ENCODE measurements around the gene WBP2. TPM values are rescaled to one million over a fixed set of nuclear protein-coding genes. Genes with fewer than 3 reads are reported as not detected.
A peak's percentile ranks its signal among the peaks of the same experiment; 100 is the strongest.

The WBP2 gene
- total RNA-seq, 2 donors from 2014 or later, result 88.9 to 125 TPM

DNA sequence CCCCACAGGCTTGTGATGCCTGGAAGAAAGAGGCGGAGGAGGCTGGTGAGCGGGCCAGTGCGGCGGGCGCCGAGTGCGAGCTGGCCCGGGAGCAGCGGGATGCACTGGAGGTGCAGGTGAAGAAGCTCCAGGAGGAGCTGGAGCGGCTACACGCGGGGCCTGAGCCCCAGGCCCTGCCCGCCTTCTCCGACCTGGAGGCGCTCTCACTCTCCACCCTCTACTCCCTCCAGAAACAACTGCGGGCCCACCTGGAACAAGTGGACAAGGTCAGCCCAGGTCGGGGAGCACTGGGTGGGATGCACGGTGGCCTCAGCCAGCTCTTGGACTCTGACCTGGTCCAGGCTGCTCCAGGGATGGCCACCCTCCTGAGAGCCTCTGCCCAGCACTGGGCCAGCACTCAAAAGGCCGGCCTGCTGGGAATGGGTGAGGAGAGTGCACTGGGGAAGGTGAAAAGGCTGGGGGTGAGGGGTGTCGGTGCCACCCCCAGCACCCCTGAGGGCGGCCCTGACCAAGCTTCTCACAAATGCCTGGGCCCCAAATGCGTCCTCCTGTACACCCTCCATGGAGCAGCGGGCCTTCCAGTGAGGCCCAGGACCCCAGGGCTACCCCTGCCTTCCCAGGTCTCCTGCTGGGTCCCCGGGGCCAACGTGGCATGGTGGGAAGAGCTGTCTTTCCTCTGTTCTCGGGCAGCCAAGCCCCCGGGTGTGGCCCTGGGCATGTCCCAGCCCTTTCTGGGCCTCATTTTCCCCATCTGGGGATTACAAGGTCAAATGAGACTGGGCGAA lies 31.7 kb downstream of the WBP2 start:
- Histone ChIP-seq H3K27me3 (replicated peaks; ENCODE audit: insufficient read depth) (no peaks in the 10 kb centered on the region), H3K27ac (no peak overlapping the region), H3K4me1 (replicated peaks) (peaks cover 7% of the 10 kb centered on the region), H3K9me3 (no peaks in the 10 kb centered on the region), H3K36me3 (peaks cover 10 to 16% of the 10 kb centered on the region in 2 donors), H3K4me3 (no peak overlapping the region)
- intact Hi-C loops (cut with DNase I), result no loop called here
- DNase-seq (ENCODE audit: low spot score), result no peak
- TF ChIP-seq POLR2A (IDR thresholded peaks at IDR 0.05) (no peak), POLR2AphosphoS5 (IDR thresholded peaks at IDR 0.05) (no peak), CTCF (IDR thresholded peaks at IDR 0.05) (no peak)
- WGBS, result 87% methylated on average over 28 of the region's 28 CpGs

- no peaks in the 10 kb centered on the region for H3K27me3 ChIP-seq (replicated peaks; ENCODE audit: insufficient read depth)
- intact Hi-C loops (cut with DNase I), result no loop called here
- no peaks in the 10 kb centered on the region for H3K9me3 ChIP-seq
- peaks cover 10 to 17% of the 10 kb centered on the region in 2 donors for H3K36me3 ChIP-seq
- H3K4me3 ChIP-seq, result no peak overlapping the region
- peaks cover 1% of the 10 kb centered on the region for H3K4me1 ChIP-seq (replicated peaks)
- no peak for DNase-seq (ENCODE audit: low spot score)
- 73% methylated on average over 2 of the region's 3 CpGs for WGBS
- H3K27ac ChIP-seq, result peak overlapping the region in 1 of 2 donors; percentile 14
- TF ChIP-seq POLR2AphosphoS5 (IDR thresholded peaks at IDR 0.05), result no peak
- TF ChIP-seq CTCF (IDR thresholded peaks at IDR 0.05), result no peak
- no peak for TF ChIP-seq POLR2A (IDR thresholded peaks at IDR 0.05)
These were observed 32.4 kb downstream of the WBP2 start for GRCh38 chr17:75822800-75823166.

DNA sequence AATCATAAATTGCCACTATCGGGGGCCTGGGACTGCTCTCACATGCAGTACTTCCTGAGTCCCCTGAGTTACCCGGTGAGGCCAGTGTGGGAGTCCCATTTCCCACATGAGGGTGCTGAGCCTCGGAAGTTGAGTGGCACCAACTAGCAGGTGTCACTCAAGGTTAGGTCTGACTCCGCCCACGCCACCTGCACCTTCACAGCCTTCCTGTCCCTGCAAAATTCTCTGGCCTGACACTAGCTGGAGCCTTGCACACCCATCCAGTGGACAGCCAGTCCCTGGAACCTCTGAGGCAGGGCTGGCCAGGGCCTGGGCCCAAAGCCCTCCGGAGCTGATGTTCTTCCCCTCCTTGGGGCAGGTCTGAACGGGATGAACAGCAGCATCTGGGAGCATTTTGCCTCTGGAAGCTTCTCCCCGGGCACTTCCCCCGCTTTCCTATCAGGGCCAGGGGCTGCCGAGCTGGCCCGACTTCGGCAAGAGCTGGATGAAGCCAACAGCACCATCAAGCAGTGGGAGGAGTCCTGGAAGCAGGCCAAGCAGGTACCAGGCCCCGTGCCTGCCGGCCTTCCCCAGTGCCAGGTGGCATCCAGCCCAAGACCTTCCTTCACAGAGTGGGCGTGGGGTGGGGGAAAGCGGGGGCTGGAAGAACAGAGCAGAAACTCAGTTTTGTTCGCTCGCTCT lies 32.9 kb downstream of the WBP2 start:
- WGBS, result 41% methylated on average over 18 of the region's 18 CpGs

GRCh38 chr17:75821552-75821951 lies 33.6 kb downstream of the WBP2 start:
- Histone ChIP-seq H3K9me3 (no peaks in the 10 kb centered on the region), H3K4me1 (replicated peaks) (no peaks in the 10 kb centered on the region), H3K27me3 (replicated peaks; ENCODE audit: insufficient read depth) (no peaks in the 10 kb centered on the region), H3K4me3 (no peak overlapping the region), H3K27ac (no peak overlapping the region), H3K36me3 (peaks cover 17 to 18% of the 10 kb centered on the region in 2 donors)
- WGBS, result 95% methylated on average over 7 of the region's 7 CpGs
- TF ChIP-seq POLR2AphosphoS5 (IDR thresholded peaks at IDR 0.05) (no peak), CTCF (IDR thresholded peaks at IDR 0.05) (no peak), POLR2A (IDR thresholded peaks at IDR 0.05) (no peak)
- intact Hi-C loops (cut with DNase I), result no loop called here
- DNase-seq (ENCODE audit: low spot score), result no peak

More for the DNA sequence above, 32.9 kb downstream of the WBP2 start:
- Histone ChIP-seq H3K36me3 (peaks cover 15 to 17% of the 10 kb centered on the region in 2 donors), H3K9me3 (no peaks in the 10 kb centered on the region), H3K27ac (peak overlapping the region in 1 of 2 donors; percentile 14), H3K4me1 (replicated peaks) (no peaks in the 10 kb centered on the region), H3K4me3 (no peak overlapping the region), H3K27me3 (replicated peaks; ENCODE audit: insufficient read depth) (no peaks in the 10 kb centered on the region)
- peak; percentile 62 for DNase-seq (ENCODE audit: low spot score)
- intact Hi-C loops (cut with DNase I), result no loop called here
- TF ChIP-seq POLR2A (IDR thresholded peaks at IDR 0.05) (no peak), CTCF (IDR thresholded peaks at IDR 0.05) (no peak), POLR2AphosphoS5 (IDR thresholded peaks at IDR 0.05) (peak; percentile 26)

Data from prostate gland (tissue), 2 donors.